ENCODE results near the gene SULT1C3.

SULT1C3 gene

GRCh38 chr2:108309903-108310302 is 70.1 kb downstream of the SULT1C3 start:
- DNase-seq, result no peak
